ENCODE measurements around the gene DIP2C. TPM values are rescaled to one million over a fixed set of nuclear protein-coding genes. Genes with fewer than 3 reads are reported as not detected.
"Not testable (repeated sequence)": the region's sequence is repeated elsewhere in the genome, so short reads cannot be mapped to it uniquely, and the experiment has no call there.

DIP2C gene
- total RNA-seq, 1 donor from 2014 or later: 3.6 TPM

DNA sequence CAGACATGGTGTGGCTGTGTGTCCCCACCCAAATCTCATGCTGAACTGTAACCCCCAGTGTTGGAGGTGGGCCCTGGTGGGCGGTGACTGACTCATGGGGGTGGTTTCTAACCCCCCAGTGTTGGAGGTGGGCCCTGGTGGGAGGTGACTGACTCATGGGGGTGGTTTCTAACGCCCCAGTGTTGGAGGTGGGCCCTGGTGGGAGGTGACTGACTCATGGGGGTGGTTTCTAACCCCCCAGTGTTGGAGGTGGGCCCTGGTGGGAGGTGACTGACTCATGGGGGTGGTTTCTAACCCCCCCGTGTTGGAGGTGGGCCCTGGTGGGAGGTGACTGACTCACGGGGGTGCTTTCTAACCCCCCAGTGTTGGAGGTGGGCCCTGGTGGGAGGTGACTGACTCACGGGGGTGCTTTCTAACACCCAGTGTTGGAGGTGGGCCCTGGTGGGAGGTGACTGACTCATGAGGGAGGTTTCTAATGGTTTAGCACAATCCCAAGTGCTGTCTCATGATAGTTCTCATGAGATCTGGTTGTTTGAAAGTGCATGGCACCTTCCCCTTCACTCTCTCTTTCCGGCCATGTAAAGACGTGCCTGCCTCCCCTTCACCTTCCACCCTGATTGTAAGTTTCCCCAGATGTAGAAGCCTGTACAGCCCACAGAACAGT lies 78.7 kb downstream of the DIP2C start:
- not testable (repeated sequence) for ATAC-seq

DNA sequence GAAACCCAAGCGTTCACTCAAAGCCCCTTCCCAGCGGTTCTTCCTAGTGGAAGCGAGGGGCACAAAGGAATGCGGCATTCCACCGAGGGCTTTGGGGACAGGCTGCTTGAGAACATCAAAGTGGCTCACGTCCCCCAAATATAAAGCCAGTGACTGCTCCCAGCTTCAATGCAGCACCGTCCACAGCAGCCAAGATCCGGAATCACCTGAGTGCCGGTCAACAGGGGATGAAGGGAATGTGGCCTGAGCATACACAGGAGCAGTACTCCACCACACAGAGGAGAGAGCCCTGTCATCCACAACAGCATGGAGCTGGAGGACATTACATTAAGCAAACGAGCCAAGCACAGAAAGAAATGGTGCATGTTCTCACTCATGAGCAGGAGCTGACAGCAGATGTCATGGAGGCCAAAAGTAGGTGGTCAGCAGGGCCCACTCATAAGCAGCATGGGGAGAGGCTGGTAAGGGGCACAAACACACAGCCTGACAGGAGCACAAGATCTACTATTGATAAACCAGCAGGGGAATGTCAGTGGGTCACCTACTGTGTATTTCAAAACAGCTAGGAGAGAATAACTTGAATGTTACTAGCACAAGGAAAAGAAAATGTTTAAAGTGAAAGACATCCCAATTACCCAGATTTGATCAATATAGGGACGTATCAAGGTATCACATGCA lies 79.5 kb downstream of the DIP2C start:
- ATAC-seq: no peak

DNA sequence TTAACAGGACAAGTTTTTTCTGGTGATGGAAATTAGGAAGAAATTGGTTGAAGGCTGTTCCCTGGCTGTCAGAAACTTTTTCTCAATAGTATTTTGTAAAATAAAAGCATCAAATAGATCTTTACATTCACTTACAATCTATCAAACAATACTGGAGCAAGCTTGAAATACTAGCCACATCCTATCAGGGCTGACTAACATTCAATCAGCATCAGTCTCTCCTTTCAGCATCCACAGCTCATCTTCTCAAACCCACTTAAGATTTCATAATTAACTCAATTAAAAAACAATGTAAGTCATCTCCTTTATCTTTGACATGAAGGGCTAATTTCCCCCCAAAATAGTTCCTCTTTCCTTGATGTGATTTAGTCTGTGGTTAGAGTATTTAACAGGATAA lies 80.2 kb downstream of the DIP2C start:
- no peak for ATAC-seq

DNA sequence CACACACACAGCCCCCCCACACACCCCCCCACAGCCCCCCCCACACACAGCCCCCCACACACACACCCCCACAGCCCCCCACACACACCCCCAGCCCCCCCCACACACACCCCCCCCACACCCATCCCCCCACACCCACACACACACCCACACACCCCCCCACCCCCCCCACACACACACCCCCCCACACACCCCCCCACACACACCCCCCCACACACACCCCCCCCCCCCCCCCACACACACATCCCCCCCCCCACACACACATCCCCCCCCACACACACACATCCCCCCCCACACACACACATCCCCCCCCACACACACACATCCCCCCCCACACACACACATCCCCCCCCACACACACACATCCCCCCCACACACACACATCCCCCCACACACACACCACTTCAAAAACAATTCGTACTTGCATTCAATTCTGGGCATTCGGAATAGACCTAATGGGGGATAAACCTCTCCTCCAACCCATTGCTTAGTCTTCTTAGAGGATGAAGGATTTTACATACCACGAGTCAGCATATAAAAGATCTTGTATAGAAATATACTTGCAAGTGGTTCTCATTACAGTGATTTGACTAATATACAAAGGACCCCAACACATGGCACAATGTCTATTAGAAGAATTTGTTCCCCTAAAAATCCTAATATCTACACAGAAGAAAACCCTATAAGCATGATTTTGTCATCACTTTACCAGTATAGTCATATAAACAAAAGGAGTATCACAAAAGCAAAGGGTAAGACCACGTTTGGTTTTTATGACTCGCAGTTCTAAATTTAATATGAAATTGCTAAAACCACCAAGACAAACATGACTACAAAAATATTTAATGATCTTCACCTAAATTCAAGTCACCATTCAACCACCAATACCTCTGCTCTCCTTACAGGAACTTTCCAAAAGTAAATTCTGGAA lies 80.9 kb downstream of the DIP2C start:
- ATAC-seq: no peak

DNA sequence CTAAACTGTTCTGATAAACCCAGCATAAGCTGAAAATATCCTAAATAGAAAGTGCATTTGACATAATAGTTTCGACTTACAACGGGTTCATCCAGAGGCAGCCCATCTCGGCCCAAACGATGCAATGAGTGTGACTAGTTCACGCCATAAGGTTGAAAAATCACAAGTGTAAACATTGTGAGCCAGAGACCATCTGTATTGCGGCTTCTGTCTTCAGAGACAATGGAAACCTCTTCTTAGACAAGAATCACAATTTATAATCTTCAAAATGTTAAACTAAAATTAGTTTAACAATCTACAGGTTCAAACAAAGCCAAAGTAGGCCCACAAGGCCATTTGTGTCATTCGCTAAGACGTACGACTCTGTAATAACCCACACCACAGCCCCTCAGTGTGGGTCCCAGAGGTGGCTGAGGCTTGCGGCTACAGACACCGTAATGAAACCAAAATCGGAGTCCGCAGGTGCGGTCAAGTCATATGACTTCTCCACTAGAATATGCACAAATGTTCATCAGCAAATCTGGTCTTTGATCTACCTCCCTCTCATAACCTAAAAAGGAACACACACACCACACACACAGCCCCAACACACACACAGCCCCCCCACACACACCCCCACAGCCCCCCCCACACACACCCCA lies 81.8 kb downstream of the DIP2C start:
- ATAC-seq: no peak

DNA sequence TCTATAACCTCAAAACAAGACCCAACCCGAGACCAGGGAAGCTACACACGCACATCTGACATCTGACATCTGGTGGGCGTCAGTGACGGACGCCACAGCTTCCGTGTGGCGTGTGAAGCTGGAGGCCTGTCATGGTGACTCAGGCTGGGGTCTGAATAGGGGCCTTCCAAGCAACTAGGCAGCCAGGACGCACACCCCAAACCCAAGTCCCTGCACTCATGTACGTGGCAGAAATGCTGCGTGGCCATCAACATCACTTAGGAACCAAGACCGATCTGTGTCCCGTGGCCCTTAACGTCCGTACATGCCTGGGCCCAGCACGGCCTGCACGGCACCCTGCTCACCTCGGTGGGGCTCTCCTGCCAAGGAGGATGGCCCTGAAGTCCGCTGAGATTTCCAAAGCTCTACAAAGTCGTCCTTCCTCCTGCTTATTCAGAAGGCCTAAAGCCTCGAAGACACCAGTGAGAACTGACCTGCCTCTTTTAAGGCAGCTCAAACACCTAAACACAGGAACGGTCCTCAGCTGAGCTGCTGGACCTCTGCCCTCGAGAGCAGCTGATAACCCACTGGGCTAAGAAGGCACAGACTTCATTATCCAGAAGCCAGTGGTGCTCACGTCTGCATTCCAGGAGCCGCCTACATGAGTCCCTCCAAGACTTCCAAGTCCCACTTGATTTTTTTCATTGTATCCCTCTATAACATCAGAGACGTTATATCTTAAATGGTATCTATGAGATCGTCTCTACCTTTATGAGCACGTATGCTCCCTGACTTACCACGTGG lies 82.5 kb downstream of the DIP2C start:
- no peak for ATAC-seq

DNA sequence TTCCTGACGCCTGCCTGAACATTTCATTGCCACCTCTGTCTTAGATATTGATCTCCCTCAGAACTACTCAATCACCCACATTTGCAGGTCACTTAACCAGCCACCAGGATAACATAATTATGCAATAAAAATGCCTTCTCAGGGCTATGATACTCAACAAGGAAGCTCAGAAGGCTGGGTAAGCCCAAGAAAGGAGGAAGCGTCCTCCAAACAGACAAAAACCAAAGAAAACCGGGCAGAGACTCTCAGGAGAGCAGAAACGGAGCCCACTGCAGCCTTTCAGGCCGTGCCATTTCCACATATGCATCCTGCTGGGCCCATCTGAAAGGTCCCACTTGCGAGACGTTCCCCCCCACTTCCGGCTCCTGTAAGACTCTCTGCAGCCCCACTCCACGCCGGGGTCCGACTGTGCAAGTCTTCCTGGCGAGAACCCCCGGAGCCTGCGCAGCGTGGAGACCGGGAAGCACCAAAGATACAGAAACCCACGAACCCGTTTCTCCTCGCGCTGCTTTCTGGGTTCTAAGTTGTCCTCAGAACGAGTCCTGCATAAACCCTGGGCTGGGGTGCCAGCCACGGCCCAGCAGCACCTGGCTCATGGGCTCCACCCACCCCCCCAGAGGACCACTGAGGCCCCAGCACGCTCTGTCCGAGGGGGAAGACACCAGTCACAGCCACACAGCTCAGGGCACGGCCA lies 83.7 kb downstream of the DIP2C start:
- no peak for ATAC-seq

DNA sequence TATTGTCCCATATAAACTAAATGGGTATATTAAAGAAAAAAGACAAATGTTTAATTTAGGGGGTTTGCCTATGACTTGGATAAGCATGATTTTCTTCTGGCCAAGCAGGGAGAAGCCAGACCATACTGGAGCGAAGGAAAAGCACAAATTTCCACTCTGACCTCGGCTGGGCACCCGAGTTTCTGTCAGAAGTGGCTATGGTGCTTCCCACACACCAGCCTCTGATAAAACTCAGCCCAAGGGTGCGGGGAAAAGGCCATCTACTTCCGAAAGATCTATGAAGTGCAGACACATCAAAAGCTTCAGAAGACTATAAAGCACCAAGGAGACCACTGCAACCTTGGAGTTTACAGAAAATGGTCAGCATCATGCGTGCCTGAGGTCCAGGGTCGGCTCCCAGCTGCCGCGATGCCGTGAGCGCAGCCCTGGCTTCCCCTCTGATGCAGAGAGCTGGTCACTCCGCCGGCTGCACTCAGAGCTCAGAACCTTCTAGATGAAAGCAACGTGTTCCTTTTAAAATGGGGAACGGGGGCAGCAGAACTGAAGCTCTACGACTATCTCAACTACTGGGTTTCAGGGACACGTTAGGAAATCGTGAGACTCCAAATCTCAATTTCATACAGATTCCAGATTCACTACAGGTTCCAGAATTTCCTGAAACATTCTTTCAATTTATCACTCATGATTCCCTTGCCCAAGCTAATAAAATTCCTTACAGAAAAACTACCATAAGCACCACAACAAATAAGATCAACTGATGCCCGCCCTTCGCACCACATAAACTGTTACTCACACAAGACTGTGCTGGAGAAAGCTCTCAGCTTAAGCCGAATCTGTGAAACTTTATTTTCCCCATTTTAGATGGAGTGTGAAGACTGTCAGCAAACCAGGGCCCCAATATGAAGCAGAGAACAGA lies 84.5 kb downstream of the DIP2C start:
- no peak for ATAC-seq

DNA sequence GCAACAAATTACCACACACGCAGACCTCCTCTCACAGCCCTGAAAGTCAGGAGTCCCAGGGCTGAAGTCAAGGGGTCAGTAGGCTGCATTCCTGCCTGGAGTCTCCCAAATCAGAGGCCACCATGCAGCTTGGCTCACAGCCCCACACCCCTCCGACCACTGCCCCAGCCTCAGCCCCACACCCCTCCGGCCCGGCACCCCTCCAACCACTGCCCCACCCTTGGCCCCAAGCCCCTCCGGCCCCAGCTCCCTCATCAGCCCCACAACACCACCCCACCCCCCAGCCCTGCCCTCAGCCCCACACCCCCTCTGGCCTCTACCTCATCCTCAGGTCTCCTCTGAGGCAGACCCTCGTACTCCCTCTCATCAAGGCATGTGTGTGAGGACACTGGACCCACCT lies 85.7 kb downstream of the DIP2C start:
- ATAC-seq: no peak

DNA sequence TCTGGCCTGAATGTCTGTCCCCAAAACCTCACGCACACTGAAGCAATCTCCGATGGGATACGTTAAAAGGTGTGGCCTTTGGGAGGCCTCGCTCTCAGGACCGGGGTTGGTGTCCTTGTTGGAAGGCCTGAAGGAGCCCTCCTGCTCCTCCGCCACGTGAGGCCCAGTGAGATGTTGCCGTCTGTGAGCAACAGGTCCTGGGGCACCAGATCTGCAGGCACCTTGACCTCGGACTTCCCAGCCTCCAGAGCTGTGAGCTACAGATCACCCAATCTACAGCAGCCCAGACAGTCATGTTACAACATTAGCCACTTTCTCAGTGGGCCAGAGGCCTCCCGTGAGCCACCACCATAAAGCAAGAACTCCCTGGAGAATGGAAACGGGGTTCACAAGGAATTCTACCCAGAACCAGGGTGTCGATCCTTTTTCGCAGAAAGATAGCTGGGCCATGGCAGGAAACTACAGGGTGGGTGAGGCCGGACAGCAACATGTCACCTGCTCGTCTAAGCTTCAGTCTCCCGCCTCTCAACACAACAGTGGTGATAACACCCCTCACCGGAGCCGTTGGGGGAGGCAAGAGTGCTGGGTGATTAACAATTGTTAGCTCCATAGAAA lies 87.0 kb downstream of the DIP2C start:
- ATAC-seq: no peak

DNA sequence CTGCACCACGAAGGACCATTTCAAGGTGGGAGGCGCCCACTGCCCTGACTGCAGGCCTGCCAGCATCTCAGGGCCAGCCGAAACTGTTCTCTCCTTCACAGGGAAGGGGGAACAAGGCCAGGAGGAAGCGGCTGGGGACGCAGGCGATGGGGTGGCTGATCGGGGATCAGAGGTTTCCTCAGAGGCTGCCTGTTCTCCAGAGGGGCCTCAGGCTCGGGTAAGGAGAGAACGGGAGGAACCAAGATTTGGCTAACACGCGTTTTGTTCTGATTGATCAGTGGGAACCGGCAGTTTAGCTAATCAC lies 87.9 kb downstream of the DIP2C start:
- ATAC-seq: no peak

DNA sequence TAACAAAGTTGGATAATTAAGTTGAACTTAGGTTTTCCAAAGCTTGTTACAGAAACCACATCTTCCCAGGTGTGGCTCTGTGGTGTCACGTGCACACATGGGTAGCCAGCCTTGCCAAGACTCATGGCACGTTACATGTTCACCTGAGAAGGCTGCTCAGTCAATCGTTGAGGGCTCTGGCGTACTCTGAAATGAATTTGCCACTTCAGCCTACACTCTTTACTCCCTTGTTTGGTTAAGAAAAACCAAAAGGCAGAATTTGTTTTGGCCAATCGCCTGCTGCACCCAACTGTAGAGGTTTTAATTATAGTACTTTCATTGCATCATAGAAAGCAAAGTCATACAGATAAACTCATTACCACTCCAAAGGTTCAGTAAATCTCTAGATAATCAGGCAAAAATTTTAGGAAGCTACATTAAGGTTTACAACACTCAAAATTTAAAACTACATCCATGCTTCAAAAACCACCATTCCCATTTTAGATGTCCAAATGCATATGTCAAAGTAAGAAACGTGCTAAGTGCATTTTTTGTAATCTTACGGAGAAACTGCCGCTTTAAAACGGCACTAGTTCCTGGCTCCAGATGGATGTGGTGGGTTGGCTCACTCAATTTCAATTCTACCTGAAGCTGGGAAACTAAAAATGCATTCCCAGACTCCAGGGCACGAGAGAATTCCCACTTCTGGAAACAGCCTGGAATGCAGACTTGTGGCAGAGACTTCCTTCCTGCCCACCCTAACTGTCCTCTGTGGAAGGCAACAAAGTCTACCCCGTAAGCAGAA lies 88.4 kb downstream of the DIP2C start:
- ATAC-seq: no peak

DNA sequence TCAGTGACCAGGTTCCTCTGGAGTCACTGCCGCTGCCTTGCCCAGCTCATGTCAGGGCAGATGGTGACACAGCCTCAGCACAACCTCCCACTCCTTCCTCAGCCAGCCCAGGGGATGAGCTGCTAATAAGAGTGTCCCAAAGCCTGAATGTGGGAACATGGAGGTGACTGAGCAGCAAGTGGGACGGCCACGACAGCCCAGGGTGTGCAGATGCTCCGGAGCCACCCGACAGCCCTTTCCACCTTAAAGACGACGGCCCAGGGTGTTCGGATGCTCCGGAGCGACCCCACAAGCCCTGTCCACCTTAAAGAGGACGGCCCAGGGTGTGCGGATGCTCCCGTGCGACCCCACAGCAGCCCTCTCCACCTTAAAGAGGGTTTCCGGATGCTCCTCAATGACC lies 89.2 kb downstream of the DIP2C start:
- peak; percentile 65 for ATAC-seq

DNA sequence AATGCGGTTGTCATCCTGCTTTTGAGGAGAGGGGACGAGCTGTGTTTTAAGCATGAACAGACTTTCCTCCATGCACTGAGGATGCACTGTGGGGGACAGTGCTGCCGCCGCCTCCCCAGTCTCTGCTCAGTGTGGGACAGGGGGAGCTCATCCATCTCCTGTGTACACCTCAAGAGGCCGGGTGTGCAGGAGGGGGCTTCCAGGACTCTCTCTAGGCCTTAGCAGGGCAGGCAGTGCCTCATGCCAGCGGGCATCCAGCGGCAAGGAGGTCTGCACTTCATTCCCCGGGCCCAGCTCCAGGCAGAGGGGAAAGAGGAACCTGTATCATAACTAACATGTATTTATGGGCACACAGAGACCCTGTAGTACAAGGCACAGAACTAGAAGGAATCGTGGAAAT lies 89.7 kb downstream of the DIP2C start:
- no peak for ATAC-seq

DNA sequence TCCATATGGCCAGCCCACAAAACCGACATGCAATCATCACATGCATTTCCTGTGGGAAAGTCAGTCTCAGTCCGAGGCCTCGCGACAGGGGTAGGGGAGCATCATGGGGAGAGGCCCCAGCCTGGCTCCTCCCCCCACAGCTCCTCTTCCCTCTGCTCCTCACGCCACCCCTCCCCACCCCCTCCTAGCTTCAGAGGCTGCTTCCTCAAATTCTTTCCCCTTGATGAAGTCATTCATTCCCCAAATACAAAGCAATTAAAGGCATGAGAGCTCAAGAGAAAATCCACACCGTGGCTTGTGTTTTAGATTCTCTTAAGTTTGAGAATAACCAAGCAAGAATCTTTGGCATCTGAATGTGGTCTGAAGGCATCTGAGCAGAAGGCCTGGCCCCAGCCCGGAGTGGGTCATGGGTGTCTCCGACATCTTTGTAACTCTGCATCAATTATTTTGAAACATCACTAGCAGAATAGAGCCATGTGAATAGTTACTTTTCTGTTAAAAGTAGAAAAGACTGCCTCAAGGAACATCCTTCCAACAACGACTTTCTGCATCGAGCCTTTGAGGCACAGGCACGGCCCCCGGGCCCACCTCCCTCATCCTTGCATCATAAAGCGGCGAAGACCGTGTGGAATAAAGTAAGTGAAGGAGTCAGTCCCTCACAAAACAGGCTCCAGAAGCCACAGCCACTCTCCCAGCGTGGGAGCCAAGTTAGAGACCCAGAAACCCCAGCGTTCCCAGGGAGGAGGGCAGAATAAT lies 90.9 kb downstream of the DIP2C start:
- no peak for ATAC-seq

DNA sequence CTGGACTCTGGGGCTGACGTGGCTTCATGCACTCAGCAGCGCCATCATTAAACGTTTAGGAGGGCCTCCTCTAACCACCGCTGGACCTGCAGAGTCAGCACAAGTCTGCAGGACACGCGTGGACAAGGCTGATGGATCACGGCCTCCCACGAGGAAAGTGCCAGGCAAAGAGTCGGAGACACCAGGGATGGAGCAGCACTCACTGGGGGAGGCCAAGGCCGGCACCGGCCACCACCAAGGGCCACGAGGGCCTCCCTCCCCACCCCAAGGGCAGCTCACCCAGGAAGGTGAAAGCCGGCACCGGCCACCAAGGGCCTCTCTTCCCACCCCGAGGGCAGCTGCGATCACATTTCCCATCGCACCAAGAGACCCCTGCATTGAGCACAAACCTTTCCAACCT lies 91.5 kb downstream of the DIP2C start:
- no peak for ATAC-seq

DNA sequence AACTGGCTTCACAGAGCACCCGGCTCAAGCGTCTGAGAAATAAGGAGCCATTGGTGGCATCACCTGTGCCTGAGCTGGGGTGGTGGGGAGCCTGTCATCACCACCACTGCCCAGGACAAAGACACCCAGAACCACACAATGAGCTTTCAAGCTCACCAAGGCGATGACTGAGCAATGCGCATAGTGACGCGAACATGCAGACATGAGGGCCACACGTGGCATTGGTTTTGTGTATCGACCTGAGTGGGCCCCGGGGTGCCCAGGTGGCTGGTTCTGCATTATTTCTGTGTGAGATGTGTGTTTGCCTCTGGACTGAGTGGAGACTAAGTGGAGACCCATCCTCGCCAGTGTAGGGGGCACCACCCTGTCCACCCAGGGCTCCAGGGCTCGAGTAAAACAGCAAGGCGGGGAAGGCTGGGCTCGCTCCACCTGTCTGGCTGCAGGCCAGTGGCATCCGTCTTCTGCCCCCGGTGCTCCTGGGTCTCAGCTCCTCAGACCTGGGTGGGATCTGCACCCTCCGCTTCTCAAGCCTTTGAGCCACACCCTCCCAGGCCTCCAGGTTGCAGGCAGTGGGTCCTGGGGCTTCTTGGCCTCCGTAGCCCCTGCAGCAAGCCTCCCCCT lies 92.6 kb downstream of the DIP2C start:
- no peak for ATAC-seq

DNA sequence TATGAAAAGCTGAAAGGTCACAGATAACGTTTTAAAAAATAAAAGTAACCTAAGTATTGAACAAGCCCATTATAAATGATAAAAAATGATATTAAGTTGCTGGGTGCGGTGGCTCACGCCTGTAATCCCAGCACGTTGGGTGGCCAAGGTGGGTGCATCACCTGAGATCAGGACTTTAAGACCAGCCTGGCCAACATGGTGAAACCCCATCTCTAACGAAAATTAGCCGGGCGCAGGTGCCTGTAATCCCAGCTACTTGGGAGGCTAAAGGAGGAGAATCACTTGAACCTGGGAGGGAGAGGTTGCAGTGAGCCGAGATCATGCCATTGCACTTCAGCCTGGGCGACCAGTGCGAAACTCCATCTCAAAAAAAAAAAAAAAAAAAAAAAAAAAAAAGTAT lies 93.3 kb downstream of the DIP2C start:
- not testable (repeated sequence) for ATAC-seq
